ENCODE measurements around the gene APC2.

The APC2 gene

GRCh38 chr19:1482361-1483130 is 32.6 kb downstream of the APC2 start:
- no peak for DNase-seq

DNA sequence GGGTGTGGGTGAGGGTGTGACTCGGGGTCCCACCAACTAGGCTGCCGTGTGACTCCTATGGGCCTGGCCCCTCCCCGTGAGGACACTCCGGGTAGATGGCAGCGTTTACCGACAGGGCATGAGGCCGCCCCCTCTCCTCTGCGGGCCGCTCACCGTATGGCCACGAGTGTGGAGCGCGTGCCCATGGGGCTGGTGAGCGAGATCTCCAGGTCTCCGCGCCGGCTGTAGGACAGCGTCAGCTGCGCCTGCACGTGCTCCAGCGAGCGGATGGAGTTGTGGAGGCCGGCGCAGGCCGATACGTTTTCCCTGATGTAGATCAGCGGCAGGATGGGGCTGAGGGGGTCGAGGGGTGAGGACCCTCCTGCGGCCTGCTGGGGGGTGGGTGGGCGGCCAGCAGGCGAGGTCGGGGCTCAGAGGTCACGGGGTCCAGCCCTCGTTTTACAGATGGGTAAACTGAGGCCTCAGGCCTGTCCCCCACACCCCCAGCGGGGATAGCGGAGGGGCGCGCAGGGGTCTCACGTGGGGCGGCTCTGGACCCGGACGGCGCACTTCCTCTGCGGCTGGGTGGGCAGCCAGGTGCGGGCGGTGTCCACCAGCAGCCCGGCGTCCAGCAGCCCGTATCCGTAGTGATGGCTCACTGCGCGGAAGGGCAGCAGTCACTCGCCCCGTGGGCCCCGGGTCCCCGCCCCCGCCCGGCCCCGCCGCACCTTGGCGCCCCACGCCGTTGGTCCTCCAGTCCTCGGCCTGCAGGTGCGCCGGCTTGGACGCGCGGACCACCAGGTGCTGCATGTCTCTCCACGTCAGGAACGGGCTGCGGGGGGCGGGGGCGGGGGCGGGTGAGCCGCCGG is 33.4 kb downstream of the APC2 start:
- no peak for DNase-seq

GRCh38 chr19:1483979-1484428 is 34.1 kb downstream of the APC2 start:
- DNase-seq = no peak

GRCh38 chr19:1486720-1487575 is 37.0 kb downstream of the APC2 start:
- no peak for DNase-seq

DNA sequence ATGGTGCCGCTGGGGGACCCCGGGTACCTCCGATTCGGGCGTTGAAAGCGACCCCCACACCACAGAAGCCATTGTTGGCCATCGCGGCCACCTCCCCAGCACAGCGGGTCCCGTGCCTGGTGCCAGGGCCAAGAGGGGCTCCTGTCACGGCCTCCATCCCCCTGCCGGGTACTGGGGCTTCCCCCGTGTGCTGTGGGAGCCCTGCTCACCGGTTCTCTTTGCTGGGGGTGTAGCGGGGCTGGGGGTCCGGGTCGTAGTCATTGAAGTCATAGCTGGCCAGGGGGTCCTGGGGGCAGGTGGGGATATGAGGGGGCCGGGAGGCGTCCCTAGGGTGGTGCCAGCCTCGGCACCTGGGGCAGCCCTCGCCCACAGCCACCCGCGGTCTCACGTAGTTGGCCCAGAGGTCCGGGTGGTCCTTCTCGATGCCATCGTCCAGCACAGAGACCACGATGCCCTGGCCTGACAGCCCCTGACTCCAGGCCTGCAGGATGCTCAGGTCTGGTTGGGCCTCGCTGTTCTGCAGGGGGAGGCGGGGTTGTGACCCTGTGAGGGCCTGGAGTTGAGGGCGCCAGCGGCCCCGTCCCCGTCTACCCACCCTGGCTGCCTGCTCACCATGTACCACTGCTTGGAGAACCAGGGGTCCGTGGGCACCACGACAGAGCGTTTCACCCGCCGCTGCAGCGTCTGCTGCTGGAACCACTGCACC is 37.8 kb downstream of the APC2 start:
- no peak for DNase-seq

DNA sequence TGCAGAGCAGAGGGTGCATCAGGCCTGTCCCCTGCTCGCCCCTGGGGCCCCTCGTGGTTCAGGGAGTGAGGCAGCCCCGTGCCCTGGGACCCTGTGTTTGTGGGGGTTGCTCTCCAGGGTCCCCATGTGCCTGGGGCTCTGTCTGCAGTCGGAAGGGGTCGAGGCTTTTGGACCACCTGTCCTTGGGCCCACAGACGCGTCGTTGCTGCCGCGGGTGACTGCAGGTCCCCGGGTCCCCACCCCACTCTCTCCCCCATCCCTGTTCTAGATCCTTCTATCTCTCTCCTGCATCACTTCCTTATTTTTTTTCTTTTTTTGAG is 38.3 kb downstream of the APC2 start:
- no peak for DNase-seq

DNA sequence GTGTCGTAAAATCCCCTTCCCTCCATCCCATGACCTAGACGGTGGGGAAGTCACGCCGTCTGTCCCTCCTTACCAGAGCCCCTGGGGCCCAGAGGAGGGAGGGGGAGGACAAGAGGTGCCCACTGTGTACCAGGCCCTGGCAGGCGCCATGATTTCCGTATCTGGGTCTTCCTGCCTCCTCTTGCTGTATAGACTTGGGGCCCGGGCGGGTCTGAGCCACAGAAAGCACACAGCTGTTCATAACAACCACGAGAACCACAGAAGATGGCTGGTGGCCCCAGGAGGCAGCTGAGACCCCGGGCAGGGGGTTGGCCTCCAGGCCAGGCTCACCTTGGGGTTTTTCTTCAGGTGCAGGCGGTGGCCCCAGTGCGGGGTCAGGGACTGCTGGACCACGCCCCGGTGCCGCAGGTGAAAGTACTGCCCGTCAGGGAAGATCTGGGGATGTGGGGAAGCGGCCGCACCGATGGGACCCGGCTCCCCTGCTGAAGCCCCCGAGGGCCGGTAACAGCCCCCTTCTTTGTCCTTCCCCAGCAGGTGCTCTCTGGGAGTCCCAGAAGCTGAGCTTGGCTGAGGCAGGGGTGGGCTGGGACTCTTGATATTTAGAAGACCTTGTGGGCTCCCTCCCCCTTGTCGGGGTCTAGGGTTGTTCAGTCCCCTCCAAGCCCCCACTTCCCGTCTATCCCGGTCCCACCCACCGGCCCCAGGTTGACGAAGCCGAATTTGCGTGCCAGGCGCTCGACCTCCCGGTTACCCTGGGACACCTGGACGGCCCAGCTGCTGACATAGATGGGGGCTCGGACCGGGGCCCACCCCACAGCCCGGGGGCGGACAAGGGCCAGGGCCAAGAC is 39.8 kb downstream of the APC2 start:
- DNase-seq = no peak

DNA sequence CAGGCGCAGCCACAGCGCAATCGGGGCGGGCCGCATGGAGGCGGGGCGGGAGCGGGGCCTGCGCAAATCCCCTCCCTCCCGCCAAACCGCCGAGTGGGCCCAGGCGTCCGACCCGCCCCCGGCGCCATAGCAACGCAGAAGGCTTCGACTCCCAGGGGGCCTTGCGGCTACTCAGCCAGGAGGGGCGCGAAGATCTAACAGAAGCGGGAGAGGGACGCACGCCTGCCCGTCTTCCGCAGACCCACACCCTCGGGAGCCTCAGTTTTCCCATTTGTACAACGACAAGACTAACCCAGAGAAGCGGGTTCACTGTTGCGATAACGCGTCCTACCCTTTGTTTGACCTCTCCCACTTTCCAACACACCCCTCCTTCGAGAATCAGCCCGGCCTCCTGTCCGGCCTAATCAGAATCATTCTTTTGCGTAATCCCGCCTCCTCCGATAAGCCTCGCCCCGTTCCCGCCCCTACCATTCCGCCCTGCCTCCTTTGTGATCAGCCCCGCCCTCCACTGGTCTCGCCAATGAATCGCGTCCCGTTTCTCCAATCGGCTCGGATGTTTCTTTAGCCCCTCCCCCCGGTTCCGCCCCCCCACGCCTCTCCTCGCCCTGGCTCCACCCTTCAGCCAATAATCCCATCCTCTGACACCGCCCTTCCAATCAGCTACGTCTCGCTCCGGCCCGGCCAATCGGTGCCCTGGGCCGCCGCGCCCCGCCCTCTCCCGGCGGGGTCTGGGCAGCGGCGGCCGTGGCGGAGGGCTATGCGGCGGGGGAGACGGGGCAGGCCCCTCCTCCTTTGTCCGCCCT is 40.6 kb downstream of the APC2 start, which contains the start of gene PCSK4:
Gene PCSK4 (minus strand): TSS at position 40 of the 803 bp plus-strand sequence. CDS start 4 bp downstream, at position 36.
- DNase-seq = peak; percentile 98

- no peak for DNase-seq
Measured at GRCh38 chr19:1491114-1491848, 41.4 kb downstream of the APC2 start, which contains the start of gene REEP6. Gene REEP6, plus strand, starts transcription at chr19:1491181. Its CDS starts 89 bp downstream, at chr19:1491270.

DNA sequence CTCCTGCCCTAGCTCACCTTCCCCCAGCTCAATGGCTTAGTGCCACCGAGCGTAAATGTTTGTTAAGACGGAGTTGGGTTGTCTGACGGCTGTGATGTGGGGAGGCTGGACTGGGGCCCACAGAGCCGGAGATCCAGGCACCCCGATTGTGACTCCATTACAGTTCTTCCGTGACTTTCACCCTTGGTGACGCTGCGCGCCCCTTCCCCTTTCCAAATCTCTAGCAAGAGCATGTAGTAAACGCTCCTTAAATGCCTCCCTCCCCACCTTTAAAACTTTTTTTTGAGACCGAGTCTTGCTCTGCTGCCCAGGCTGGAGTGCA is 41.9 kb downstream of the APC2 start:
- no peak for DNase-seq

GRCh38 chr19:1492474-1493006 is 42.6 kb downstream of the APC2 start:
- DNase-seq = no peak

GRCh38 chr19:1494115-1494815 is 44.3 kb downstream of the APC2 start:
- no peak for DNase-seq

- DNase-seq = no peak
Measured at GRCh38 chr19:1495051-1495798, 45.3 kb downstream of the APC2 start.

- no peak for DNase-seq
Measured at GRCh38 chr19:1495799-1496713, 46.1 kb downstream of the APC2 start.

- no peak for DNase-seq
Measured at GRCh38 chr19:1496714-1497577, 47.0 kb downstream of the APC2 start.

Measured in activated CD8-positive, alpha-beta memory T cell treated with anti-CD3 and anti-CD28 coated beads, Interleukin-2, amount 50 U/mL, for 48 hours (primary cell).